ENCODE measurements around the gene FXYD2.
"Not testable (repeated sequence)": the region's sequence is repeated elsewhere in the genome, so short reads cannot be mapped to it uniquely, and the experiment has no call there.

The FXYD2 gene
- total RNA-seq, result 1.7 to 14.4 reads per million in 2 donors

- DNase-seq, result no peak
Observed at GRCh38 chr11:117824571-117825537, at the start of gene FXYD2. Gene FXYD2 (minus strand): TSS chr11:117824744. CDS start chr11:117824678, 66 bp downstream.

GRCh38 chr11:117873828-117874125 is 49.2 kb upstream of the FXYD2 start:
- no peak for DNase-seq

- no peak for DNase-seq
Observed at GRCh38 chr11:117872975-117873827, 48.7 kb upstream of the FXYD2 start.

- no peak for DNase-seq
Observed at GRCh38 chr11:117872420-117872961, 47.9 kb upstream of the FXYD2 start.

GRCh38 chr11:117871784-117872183 is 47.2 kb upstream of the FXYD2 start:
- no peak for DNase-seq

- no peak for DNase-seq
Observed at GRCh38 chr11:117871160-117871559, 46.6 kb upstream of the FXYD2 start.

- no peak for DNase-seq
Observed at GRCh38 chr11:117870103-117870952, 45.8 kb upstream of the FXYD2 start.

GRCh38 chr11:117869604-117870003 is 45.1 kb upstream of the FXYD2 start:
- DNase-seq, result no peak

- DNase-seq, result no peak
Observed at GRCh38 chr11:117868815-117869561, 44.4 kb upstream of the FXYD2 start.

- DNase-seq, result no peak
Observed at GRCh38 chr11:117868088-117868487, 43.5 kb upstream of the FXYD2 start.

- DNase-seq, result no peak
Observed at GRCh38 chr11:117866526-117866925, 42.0 kb upstream of the FXYD2 start.

- not testable (repeated sequence) for DNase-seq
Observed at GRCh38 chr11:117865546-117865945, 41.0 kb upstream of the FXYD2 start.

- DNase-seq, result no peak
Observed at GRCh38 chr11:117863383-117863782, 38.8 kb upstream of the FXYD2 start.

GRCh38 chr11:117862753-117863152 is 38.2 kb upstream of the FXYD2 start:
- no peak for DNase-seq

- DNase-seq, result no peak
Observed at GRCh38 chr11:117862019-117862725, 37.6 kb upstream of the FXYD2 start.

GRCh38 chr11:117861151-117862018 is 36.8 kb upstream of the FXYD2 start:
- DNase-seq, result no peak

GRCh38 chr11:117860139-117860538 is 35.6 kb upstream of the FXYD2 start:
- DNase-seq, result no peak

- no peak for DNase-seq
Observed at GRCh38 chr11:117859488-117860112, 35.1 kb upstream of the FXYD2 start.

GRCh38 chr11:117859061-117859460 is 34.5 kb upstream of the FXYD2 start:
- no peak for DNase-seq
